Measurements from ENCODE around the gene PCNT.
"Not testable (repeated sequence)": the region's sequence is repeated elsewhere in the genome, so short reads cannot be mapped to it uniquely, and the experiment has no call there.

Gene PCNT

GRCh38 chr21:46384556-46384955 lies 60.6 kb downstream of the PCNT start:
- no peak for FAIRE-seq

- no peak for FAIRE-seq
Observed at GRCh38 chr21:46385846-46386733, 62.1 kb downstream of the PCNT start.

GRCh38 chr21:46386734-46387088 lies 62.8 kb downstream of the PCNT start:
- no peak for FAIRE-seq

GRCh38 chr21:46388206-46388880 lies 64.4 kb downstream of the PCNT start:
- FAIRE-seq, result no peak

- FAIRE-seq, result no peak
Observed at GRCh38 chr21:46388896-46389295, 64.9 kb downstream of the PCNT start.

- FAIRE-seq, result no peak
Observed at GRCh38 chr21:46390603-46391545, 66.9 kb downstream of the PCNT start.

GRCh38 chr21:46391773-46392172 lies 67.8 kb downstream of the PCNT start:
- no peak for FAIRE-seq

- no peak for FAIRE-seq
Observed at GRCh38 chr21:46392921-46393320, 69.0 kb downstream of the PCNT start.

GRCh38 chr21:46393451-46393940 lies 69.5 kb downstream of the PCNT start:
- no peak for FAIRE-seq

- no peak for FAIRE-seq
Observed at GRCh38 chr21:46393941-46394594, 70.1 kb downstream of the PCNT start.

- peak; percentile 94 for FAIRE-seq
Observed at GRCh38 chr21:46394595-46395104, 70.7 kb downstream of the PCNT start.

- no peak for FAIRE-seq
Observed at GRCh38 chr21:46397211-46397905, 73.4 kb downstream of the PCNT start.

- FAIRE-seq, result no peak
Observed at GRCh38 chr21:46397993-46398392, 74.0 kb downstream of the PCNT start.

- FAIRE-seq, result no peak
Observed at GRCh38 chr21:46399129-46399528, 75.2 kb downstream of the PCNT start.

- no peak for FAIRE-seq
Observed at GRCh38 chr21:46399686-46400085, 75.7 kb downstream of the PCNT start.

GRCh38 chr21:46401186-46401910 lies 77.4 kb downstream of the PCNT start:
- FAIRE-seq, result no peak

- FAIRE-seq, result no peak
Observed at GRCh38 chr21:46402421-46402820, 78.5 kb downstream of the PCNT start.

GRCh38 chr21:46403234-46403811 lies 79.4 kb downstream of the PCNT start:
- FAIRE-seq, result not testable (repeated sequence)

GRCh38 chr21:46404306-46404705 lies 80.3 kb downstream of the PCNT start:
- FAIRE-seq, result no peak

- FAIRE-seq, result no peak
Observed at GRCh38 chr21:46406001-46406400, 82.0 kb downstream of the PCNT start.
